SIG-M5 (cell line): Measurements from ENCODE around the gene LCOR.
"Not testable (repeated sequence)": the region's sequence is repeated elsewhere in the genome, so short reads cannot be mapped to it uniquely, and the experiment has no call there.

Experiments used
- DNase-seq: peaks from one replicate; lab custom pipeline; 2025; lab: John Stamatoyannopoulos, UW

LCOR gene

DNA sequence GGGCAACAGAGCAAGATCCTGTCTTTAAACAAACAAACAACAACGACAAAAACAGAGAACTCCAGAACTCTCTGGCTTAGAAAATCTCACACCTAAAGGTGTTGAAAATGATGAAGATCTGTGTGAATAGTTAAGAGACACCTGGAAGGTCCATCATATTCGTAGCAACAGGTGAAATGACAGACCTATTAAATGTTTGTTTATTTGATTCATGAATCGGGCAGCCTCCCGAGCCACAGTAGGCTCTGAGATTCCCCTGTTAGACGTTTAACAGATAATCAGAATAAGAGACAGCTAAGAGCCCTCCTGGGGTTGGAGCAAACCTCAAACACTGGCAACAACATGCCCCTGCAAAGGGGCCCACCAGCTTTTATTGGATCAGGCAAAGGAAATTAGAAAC lies 103.7 kb downstream of the LCOR start:
- DNase-seq, result no peak

DNA sequence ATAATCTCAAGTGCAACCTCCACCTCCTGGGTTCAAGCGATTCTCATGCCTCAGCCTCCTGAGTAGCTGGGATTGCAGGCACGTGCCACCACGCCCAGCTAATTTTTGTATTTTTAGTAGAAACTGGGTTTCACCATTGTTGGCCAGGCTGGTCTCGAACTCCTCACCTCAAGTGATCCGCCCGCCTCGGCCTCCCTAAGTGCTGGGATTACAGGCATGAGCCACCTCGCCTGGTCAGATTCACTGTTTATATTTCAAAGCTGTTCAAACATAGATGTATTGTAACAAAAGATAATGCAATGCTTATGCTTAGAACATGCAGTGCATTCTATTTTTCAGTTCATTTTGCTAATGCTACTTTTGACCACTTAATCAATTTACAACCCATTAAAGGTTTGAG lies 111.1 kb downstream of the LCOR start:
- not testable (repeated sequence) for DNase-seq

- DNase-seq, result no peak
Observed at GRCh38 chr10:96947036-96947435, 114.9 kb downstream of the LCOR start.

GRCh38 chr10:96949039-96949683 lies 117.1 kb downstream of the LCOR start:
- DNase-seq, result no peak

- no peak for DNase-seq
Observed at GRCh38 chr10:96951954-96952353, 119.9 kb downstream of the LCOR start.

DNA sequence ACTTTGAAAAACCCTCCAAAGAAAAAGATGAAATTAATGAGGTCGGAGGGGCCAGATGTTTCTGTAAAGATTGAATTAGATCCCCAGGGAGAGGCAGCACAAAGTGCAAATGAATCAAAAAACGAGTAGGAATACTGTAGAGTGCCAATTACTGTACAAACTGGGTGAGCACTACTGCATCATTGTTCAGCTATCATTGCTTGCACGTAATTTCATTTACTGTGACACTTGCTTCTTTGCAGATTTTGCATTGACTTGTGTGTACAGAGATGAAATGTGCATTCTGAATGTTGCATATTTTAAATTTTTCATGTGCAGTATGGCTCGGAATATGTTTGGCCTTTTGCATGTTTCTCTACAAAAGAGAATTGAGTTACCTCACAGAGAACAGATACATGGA lies 123.7 kb downstream of the LCOR start:
- no peak for DNase-seq

DNA sequence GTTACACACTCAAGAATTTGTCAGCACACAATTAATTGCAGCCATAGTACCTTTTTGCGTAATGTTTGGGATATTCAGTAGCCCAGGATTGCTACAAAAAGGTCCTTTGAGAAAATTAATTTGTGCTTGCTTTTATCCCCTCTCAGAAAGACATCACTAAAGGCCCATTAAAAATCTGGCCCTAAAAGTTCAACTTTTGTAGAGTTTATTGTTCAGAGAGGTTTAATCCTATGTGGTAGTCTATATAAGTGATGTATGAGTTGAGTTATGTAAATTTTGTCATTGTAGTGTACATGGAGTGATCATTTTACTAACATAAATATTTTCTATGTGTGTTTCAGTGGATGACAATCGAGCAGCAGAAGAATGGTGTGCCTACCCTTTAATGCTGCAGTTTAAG lies 126.0 kb downstream of the LCOR start:
- DNase-seq, result no peak

DNA sequence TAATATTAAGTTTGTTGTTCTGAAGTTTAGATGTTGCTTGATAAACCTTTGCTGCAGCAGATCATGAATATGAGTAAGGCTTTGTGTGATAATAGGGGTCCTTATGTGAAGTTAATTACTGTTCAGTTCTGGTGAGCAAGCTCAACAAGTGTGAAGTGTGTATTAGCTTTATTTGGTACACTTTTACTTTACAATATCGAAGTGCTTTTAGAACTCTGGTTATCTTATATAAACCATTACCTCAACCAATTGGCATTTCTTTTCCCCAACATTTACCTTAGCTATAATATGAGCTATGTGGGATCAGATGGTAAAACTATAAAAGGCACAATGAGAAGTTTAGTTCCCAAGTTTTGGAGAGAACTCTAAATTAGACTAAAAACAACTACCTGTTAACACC lies 127.6 kb downstream of the LCOR start:
- no peak for DNase-seq

DNA sequence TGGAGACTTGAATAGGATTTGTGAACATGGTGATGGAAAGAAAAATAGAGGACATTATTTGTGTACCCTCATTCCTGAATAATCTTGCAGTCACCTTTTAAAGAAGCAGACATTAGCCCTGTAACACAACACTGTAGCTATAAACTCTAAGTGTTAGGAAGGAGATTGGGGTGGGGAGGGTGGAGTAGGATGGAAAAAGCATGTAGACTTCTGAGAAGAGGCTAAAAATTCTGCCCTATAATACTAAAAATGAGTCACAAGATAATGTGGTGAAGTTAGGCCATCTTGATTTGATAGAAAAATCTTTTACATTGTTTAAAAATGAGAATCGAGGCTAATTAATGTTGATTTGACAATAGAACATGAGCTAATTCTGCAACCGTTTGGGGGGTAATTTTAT lies 128.8 kb downstream of the LCOR start:
- no peak for DNase-seq

DNA sequence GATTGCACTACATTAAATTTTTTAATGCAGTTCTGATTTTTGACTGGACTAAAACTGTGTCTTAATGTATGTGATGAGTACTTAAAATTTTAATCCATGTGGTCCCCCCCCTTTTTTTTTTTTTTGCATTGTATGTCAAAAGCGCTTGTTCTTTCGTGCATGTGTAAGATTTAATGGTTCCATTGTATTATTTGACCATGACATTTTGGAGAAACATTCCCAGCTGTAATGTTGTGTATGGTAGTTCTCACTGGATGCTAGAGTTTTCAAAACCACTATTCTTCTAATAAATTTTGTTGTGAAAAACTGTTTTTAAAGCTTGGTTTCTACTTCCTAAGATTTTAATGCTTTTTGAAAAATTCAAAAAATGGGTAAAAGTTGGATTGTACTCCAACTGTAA lies 132.0 kb downstream of the LCOR start:
- DNase-seq, result no peak

- no peak for DNase-seq
Observed at GRCh38 chr10:96967847-96968246, 135.7 kb downstream of the LCOR start.

- DNase-seq, result no peak
Observed at GRCh38 chr10:96968682-96969423, 136.8 kb downstream of the LCOR start.

DNA sequence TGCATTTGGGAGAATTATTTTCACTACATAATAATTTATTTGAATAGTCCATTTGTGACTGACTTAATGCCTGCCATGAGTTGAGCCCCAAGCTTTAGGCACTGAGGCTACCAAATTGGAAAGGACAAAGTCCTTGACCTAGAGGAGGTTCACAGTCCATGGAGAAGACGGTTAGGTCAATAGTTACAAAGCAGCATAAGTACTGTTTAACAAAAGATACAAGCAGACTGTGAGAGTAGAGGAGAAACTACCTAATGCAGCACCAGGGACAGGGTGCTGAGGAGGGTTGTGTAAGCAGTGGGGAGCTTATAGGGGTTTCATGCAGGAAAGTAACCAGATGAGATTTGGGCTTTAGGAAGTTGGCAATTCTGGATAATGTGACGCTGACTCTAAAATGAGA lies 139.2 kb downstream of the LCOR start:
- DNase-seq, result no peak

GRCh38 chr10:96972264-96972663 lies 140.2 kb downstream of the LCOR start:
- no peak for DNase-seq

GRCh38 chr10:96973809-96974747 lies 142.0 kb downstream of the LCOR start:
- DNase-seq, result no peak

DNA sequence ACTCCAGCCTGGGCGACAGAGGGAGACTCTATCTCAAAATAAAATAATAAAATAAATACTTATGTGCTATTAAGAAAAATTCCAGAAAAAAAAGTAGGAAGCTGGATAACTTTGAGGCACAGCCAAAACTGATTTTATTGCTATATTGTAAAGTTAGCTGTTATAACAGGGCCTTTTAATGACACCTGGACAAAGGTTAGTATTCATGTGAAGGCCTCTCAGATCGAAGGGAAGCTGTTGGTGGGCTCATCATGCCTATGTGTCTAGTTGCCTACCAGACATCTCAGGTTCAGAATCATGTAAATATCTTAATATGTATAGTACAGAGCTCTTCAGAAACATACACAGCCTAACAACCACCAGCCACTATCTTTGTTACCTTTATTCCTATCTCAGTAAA lies 143.0 kb downstream of the LCOR start:
- no peak for DNase-seq

DNA sequence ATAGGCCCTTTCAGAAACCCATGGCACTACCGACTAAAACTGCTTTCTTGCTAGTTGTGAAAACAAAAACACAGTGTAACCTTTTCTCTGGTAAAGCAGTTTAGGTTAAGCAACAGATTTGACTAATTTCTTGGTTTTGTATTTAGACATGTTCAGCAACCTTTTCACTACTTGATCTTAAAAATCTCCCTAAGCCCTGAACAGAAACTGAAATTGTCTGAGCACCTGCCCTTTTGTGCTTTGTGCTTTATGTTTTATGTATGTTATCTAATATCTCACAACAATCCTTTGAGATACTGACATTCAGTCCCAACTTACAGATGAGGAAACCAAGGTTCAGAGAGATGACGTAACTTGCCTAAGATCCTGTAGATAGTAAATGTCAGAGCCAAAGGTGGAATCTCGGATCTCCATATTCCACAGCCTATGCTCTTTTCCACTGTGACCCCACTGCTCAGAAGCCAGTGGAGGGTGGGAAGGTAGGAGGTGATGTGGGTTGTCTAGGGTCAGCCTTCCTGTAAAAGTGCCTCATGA lies 146.6 kb downstream of the LCOR start:
- DNase-seq, result no peak

- no peak for DNase-seq
Observed at GRCh38 chr10:96982149-96982930, 150.2 kb downstream of the LCOR start.

- DNase-seq, result no peak
Observed at GRCh38 chr10:96984541-96985131, 152.5 kb downstream of the LCOR start.

- no peak for DNase-seq
Observed at GRCh38 chr10:96986200-96986856, 154.2 kb downstream of the LCOR start.
